B cell (primary cell): ENCODE measurements around the gene GLB1L2. TPM values are rescaled to one million over a fixed set of nuclear protein-coding genes. Genes with fewer than 3 reads are reported as not detected.

Source experiments
- ATAC-seq: fragments of 200-7000 bp; cut with Tn5 transposase; one replicate; pipeline ENCODE4 v1.10.0; 2021; ENCODE audit warnings: low read depth, mild to moderate bottlenecking, moderate number of reproducible peaks, moderate library complexity
- CTCF ChIA-PET: fragments of 350-600 bp; sonication (Branson Sonifier 250); formaldehyde crosslinking; loops from one replicate; lab custom pipeline; 2021; ENCODE audit warnings: antibody characterized with exemption, inconsistent platforms; lab: Charles Lee
- POLR2A ChIA-PET: fragments of 350-600 bp; sonication (Branson Sonifier 250); formaldehyde crosslinking; loops from one replicate; lab custom pipeline; 2021; ENCODE audit warnings: antibody characterized with exemption; lab: Charles Lee
- DNase-seq: peaks from one replicate; pipeline ENCODE4 v3.0.0; 2013
- H2AFZ ChIP-seq: 2 replicates; pipeline ENCODE4 v1.6.1; 2012; ENCODE audit warnings: mild to moderate bottlenecking, low read depth, low read length; ENCODE audit not compliant: insufficient read depth, poor library complexity, severe bottlenecking
- H3K27ac ChIP-seq, 2 donors: 1 replicate in 1 of 2; 2 replicates in 1 of 2; pipeline ENCODE4 v1.5.1; 2012 to 2013; ENCODE audit warnings: low read length in 2 of 2, mild to moderate bottlenecking in 2 of 2, moderate library complexity in 1 of 2
- H3K27me3 ChIP-seq, 4 experiments: fragments of 200-600 bp in 1 of 4; sonication (generic) in 1 of 4; replicated peaks in 1 of 4; 1 replicate in 2 of 4; 2 replicates in 2 of 4; pipeline versions ENCODE4 v1.6.1 to v1.7.0; 2013 to 2016; ENCODE audit warnings: low read length in 3 of 4, mild to moderate bottlenecking in 2 of 4, mixed read lengths in 1 of 4, moderate library complexity in 1 of 4; ENCODE audit not compliant: insufficient read depth in 4 of 4, control insufficient read depth in 3 of 4; ENCODE audit errors: control extremely low read depth in 1 of 4
- H3K36me3 ChIP-seq, 2 experiments: replicated peaks in 1 of 2; 1 replicate in 1 of 2; 2 replicates in 1 of 2; pipeline versions ENCODE4 v1.6.1 to v1.7.1; 2013; ENCODE audit warnings: low read length in 1 of 2; ENCODE audit not compliant: insufficient read depth in 2 of 2, control insufficient read depth in 1 of 2; ENCODE audit errors: control extremely low read depth in 1 of 2, extremely low read depth in 1 of 2
- H3K4me1 ChIP-seq, 2 donors: fragments of 200-600 bp in 1 of 2; sonication (generic) in 1 of 2; 1 replicate in 1 of 2; 2 replicates in 1 of 2; pipeline versions ENCODE4 v1.5.1 to v1.6.1; 2013 to 2017; ENCODE audit warnings: low read length in 2 of 2; ENCODE audit not compliant: control insufficient read depth in 2 of 2, insufficient read depth in 2 of 2
- H3K4me2 ChIP-seq: replicated peaks from 2 replicates; pipeline ENCODE3; 2012; ENCODE audit warnings: mild to moderate bottlenecking, low read depth, low read length; ENCODE audit not compliant: poor library complexity, severe bottlenecking
- H3K4me3 ChIP-seq, 5 experiments: fragments of 200-600 bp in 1 of 5; sonication (generic) in 1 of 5; 1 replicate in 3 of 5; 2 replicates in 2 of 5; pipeline versions ENCODE4 v1.5.1 to v1.7.0; 2011 to 2016; ENCODE audit warnings: low read length in 4 of 5, mild to moderate bottlenecking in 4 of 5, low read depth in 2 of 5, control low read depth in 1 of 5, moderate library complexity in 1 of 5; ENCODE audit not compliant: insufficient read depth in 1 of 5; ENCODE audit errors: control extremely low read depth in 1 of 5, extremely low read depth in 1 of 5
- H3K79me2 ChIP-seq: fragments of 200-600 bp; sonication (generic); one replicate; pipeline ENCODE4 v1.6.0; 2016; ENCODE audit warnings: low read length; ENCODE audit not compliant: control insufficient read depth, insufficient read depth
- H3K9ac ChIP-seq: fragments of 200-600 bp; sonication (generic); 2 replicates; pipeline ENCODE4 v1.6.1; 2017; ENCODE audit warnings: mild to moderate bottlenecking, low read length, moderate library complexity
- H3K9me3 ChIP-seq, 3 donors: one replicate each; pipeline versions ENCODE4 v1.6.1 to v1.7.1; 2013; ENCODE audit warnings: low read length in 2 of 3; ENCODE audit not compliant: control insufficient read depth in 2 of 3, insufficient read depth in 1 of 3; ENCODE audit errors: control extremely low read depth in 1 of 3
- H4K20me1 ChIP-seq: 2 replicates; pipeline ENCODE4 v1.6.0; 2012; ENCODE audit warnings: mild to moderate bottlenecking, low read length; ENCODE audit not compliant: insufficient read depth, control insufficient read depth, poor library complexity, severe bottlenecking
- H3K27ac Mint-ChIP-seq: one replicate; pipeline ENCODE4 v1.8.0; 2021; ENCODE audit warnings: mixed read lengths
- H3K27me3 Mint-ChIP-seq: one replicate; pipeline ENCODE4 v1.8.0; 2021; ENCODE audit warnings: mixed read lengths
- H3K4me1 Mint-ChIP-seq: one replicate; pipeline ENCODE4 v1.8.0; 2021; ENCODE audit warnings: mixed read lengths
- H3K4me3 Mint-ChIP-seq: one replicate; pipeline ENCODE4 v1.8.0; 2021; ENCODE audit warnings: mixed read lengths
- H3K9me3 Mint-ChIP-seq: one replicate; pipeline ENCODE4 v1.8.0; 2022; ENCODE audit warnings: mixed read lengths; ENCODE audit not compliant: insufficient read depth
- EZH2 ChIP-seq: IDR thresholded peaks from 2 replicates; pipeline ENCODE4 v1.6.1; 2012; ENCODE audit warnings: borderline replicate concordance, low read depth, mild to moderate bottlenecking, moderate library complexity, low read length; ENCODE audit not compliant: insufficient read depth, poor library complexity, severe bottlenecking
- WGBS: methylation state at CpG from one replicate; pipeline ENCODE4 v1.1.5; 2013; ENCODE audit warnings: missing lambda C conversion rate; ENCODE audit not compliant: insufficient coverage; 5-methylcytosine and 5-hydroxymethylcytosine counted together
- intact Hi-C: fragments of 100-400 bp; cut with micrococcal nuclease; formaldehyde crosslinking; loops from one replicate; pipeline ENCODE4 v1.10.0; 2022
- polyA plus RNA-seq: library from polyadenylated mRNA; depleted of rRNA; stranded (reverse); fragments of >200 nt; gene quantifications from 2 replicates; pipeline ENCODE4 v1.2.3, GENCODE V29; 2012
- total RNA-seq, 2 donors: library from RNA; stranded (reverse); fragments of 120-200 nt in 1 of 2; gene quantifications; 1 replicate in 1 of 2; 2 replicates in 1 of 2; pipeline versions ENCODE4 v1.2.3 to v1.2.4, GENCODE V29; 2013 to 2022
- TF ChIP-seq, protein P1 (sequence below): fragments of 200-600 bp; IDR thresholded peaks from one replicate; pipeline ENCODE4 v1.8.0; 2022; ENCODE audit warnings: antibody characterized with exemption, mild to moderate bottlenecking

Gene GLB1L2
- total and polyA plus RNA-seq, 2 donors (not counting 1 experiment from before 2014, with no cell fraction given): 0.31 to 0.44 TPM

DNA sequence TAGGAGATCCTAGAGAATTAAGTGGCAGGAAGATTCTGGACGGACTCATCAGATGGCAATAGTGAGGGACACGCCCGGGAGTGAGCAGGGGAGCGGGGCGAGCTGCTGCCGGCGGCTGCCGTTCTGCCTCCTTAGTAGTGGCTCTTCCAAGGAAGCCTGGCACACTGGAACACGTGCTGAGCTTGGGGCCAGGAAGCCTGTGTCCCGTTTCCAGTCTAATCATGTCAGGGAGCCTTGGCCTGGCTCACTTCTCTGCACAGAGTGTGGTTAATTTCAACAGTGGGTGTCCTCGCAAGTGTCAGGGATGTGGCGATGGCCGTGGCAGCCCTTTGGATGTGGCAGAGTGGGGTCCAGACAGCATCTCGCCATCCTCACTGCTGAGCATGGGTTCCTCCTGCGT lies 39.1 kb upstream of the GLB1L2 start:
- H3K27me3 Mint-ChIP-seq: peaks cover 24% of the 10 kb centered on the region
- H3K4me1 ChIP-seq: no peaks in the 10 kb centered on the region
- no peaks in the 10 kb centered on the region for H4K20me1 ChIP-seq
- TF ChIP-seq, protein P1, sequence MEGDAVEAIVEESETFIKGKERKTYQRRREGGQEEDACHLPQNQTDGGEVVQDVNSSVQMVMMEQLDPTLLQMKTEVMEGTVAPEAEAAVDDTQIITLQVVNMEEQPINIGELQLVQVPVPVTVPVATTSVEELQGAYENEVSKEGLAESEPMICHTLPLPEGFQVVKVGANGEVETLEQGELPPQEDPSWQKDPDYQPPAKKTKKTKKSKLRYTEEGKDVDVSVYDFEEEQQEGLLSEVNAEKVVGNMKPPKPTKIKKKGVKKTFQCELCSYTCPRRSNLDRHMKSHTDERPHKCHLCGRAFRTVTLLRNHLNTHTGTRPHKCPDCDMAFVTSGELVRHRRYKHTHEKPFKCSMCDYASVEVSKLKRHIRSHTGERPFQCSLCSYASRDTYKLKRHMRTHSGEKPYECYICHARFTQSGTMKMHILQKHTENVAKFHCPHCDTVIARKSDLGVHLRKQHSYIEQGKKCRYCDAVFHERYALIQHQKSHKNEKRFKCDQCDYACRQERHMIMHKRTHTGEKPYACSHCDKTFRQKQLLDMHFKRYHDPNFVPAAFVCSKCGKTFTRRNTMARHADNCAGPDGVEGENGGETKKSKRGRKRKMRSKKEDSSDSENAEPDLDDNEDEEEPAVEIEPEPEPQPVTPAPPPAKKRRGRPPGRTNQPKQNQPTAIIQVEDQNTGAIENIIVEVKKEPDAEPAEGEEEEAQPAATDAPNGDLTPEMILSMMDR: no peak
- TF ChIP-seq EZH2: no peak
- H3K36me3 ChIP-seq: no peaks in the 10 kb centered on the region
- no peak overlapping the region for H3K4me3 ChIP-seq
- CTCF ChIA-PET: no interaction called here
- H3K9me3 Mint-ChIP-seq: no peaks in the 10 kb centered on the region
- H2AFZ ChIP-seq: no peak overlapping the region
- H3K4me2 ChIP-seq: no peak overlapping the region
- H3K27me3 ChIP-seq: peaks cover 0 to 3% (median 1%) of the 10 kb centered on the region in 4 experiments
- H3K27ac Mint-ChIP-seq: no peak overlapping the region
- DNase-seq (no peak), ATAC-seq (no peak)
- no peaks in the 10 kb centered on the region for H3K9me3 ChIP-seq
- H3K9ac ChIP-seq: no peak overlapping the region
- 92% methylated on average over 15 of the region's 15 CpGs for WGBS
- POLR2A ChIA-PET: no interaction called here
- intact Hi-C loops: no loop called here
- no peak overlapping the region for H3K27ac ChIP-seq
- H3K4me3 Mint-ChIP-seq: no peak overlapping the region
- no peaks in the 10 kb centered on the region for H3K4me1 Mint-ChIP-seq
- no peaks in the 10 kb centered on the region for H3K79me2 ChIP-seq

DNA sequence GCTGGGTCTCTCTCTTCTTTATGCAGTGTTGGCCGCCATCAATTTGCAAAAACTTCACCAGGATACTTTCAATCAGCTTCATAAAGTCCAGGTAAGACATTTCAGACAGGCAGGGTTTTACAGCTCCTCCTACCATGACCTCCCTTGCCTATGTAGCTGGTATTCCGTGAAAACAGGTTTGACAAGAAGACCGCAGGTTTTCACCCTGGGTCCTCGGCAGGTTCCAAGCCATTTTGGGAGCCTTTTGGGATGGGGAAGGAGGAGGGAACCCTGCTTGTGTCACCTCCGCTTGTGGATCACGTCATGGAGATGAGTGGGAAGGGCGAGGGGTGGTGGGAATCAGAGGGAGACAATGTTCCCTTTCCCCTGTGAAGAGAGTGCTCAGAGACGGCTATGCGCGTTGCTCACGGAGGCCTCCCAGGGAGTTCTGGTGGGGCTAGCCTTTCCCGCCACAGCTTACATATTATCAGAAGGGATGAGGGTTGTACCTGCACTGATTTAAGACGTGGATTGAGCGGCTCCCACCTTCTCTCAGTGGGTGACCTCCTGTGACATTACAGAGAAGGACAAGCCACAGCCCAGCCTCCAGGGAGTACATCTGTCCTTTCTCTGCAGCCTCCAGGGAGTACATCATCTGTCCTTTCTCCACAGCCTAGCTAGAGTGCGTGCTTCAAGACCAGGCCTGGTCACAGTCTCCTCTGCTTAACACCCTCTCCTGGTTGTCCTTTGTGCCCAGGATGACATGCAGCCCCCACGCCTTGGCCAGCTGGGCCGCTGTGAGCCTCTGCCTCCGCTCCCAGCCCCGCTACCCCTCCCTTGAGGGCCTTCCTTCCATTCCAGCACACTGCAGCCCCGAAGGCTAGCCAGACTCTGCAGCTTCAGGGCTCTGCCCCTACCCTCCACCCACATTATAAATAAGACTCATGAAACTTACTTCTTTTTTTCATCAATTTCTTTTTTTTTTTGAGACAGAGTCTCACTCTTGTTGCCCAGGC lies 38.4 kb upstream of the GLB1L2 start:
- no peak for DNase-seq
- H3K4me3 Mint-ChIP-seq: no peak overlapping the region
- H3K9me3 Mint-ChIP-seq: no peaks in the 10 kb centered on the region
- Histone ChIP-seq H3K4me3 (no peak overlapping the region), H3K36me3 (no peaks in the 10 kb centered on the region), H3K4me1 (no peaks in the 10 kb centered on the region), H3K9me3 (no peaks in the 10 kb centered on the region), H2AFZ (no peak overlapping the region), H3K79me2 (no peaks in the 10 kb centered on the region), H3K9ac (no peak overlapping the region), H3K27ac (no peak overlapping the region), H3K4me2 (no peak overlapping the region), H3K27me3 (peaks cover 0 to 2% (median 0%) of the 10 kb centered on the region in 4 experiments), H4K20me1 (no peaks in the 10 kb centered on the region)
- ChIA-PET CTCF (no interaction called here), POLR2A (no interaction called here)
- no peaks in the 10 kb centered on the region for H3K4me1 Mint-ChIP-seq
- TF ChIP-seq, protein P1: no peak
- TF ChIP-seq EZH2: no peak
- ATAC-seq: no peak
- 79% methylated on average over 18 of the region's 20 CpGs for WGBS
- intact Hi-C loops: no loop called here
- no peak overlapping the region for H3K27ac Mint-ChIP-seq
- H3K27me3 Mint-ChIP-seq: peaks cover 19% of the 10 kb centered on the region
